ENCODE measurements around the gene ELP2. TPM values are rescaled to one million over a fixed set of nuclear protein-coding genes. Genes with fewer than 3 reads are reported as not detected.
"Not testable (repeated sequence)": the region's sequence is repeated elsewhere in the genome, so short reads cannot be mapped to it uniquely, and the experiment has no call there.

The ELP2 gene
- total RNA-seq, 4 donors from 2014 or later: 58.6 to 197 (median 73.2) TPM

- 68% methylated on average over 1 of the region's 1 CpG for WGBS
- peaks cover 7% of the 10 kb centered on the region for H3K4me1 ChIP-seq
- no peak overlapping the region for H3K27ac ChIP-seq
- no peaks in the 10 kb centered on the region for H3K27me3 ChIP-seq
- TF ChIP-seq POLR2AphosphoS5 (IDR thresholded peaks at IDR 0.05) (no peak), EP300 (IDR thresholded peaks at IDR 0.05) (no peak), POLR2A (IDR thresholded peaks at IDR 0.05) (no peak), CTCF (IDR thresholded peaks at IDR 0.05) (no peak)
- no peak for DNase-seq (ENCODE audit: low spot score in 2 of 2)
- no peak overlapping the region for H3K4me3 ChIP-seq
- H3K9me3 ChIP-seq: no peaks in the 10 kb centered on the region
- H3K36me3 ChIP-seq: peaks cover 41% of the 10 kb centered on the region
Measured at GRCh38 chr18:36109737-36110136, 20.0 kb upstream of the ELP2 start.

- peaks cover 58% of the 10 kb centered on the region for H3K36me3 ChIP-seq
- peaks cover 7% of the 10 kb centered on the region for H3K4me1 ChIP-seq
- no peak overlapping the region for H3K27ac ChIP-seq
- no peak for TF ChIP-seq EP300 (IDR thresholded peaks at IDR 0.05)
- no peak for TF ChIP-seq CTCF (IDR thresholded peaks at IDR 0.05)
- TF ChIP-seq POLR2A (IDR thresholded peaks at IDR 0.05): no peak
- TF ChIP-seq POLR2AphosphoS5 (IDR thresholded peaks at IDR 0.05): no peak
- no peak overlapping the region for H3K4me3 ChIP-seq
- no peak for DNase-seq (ENCODE audit: low spot score in 2 of 2)
- no peaks in the 10 kb centered on the region for H3K27me3 ChIP-seq
- no peaks in the 10 kb centered on the region for H3K9me3 ChIP-seq
Measured at GRCh38 chr18:36112302-36112701, 17.4 kb upstream of the ELP2 start.

- 91% methylated on average over 4 of the region's 4 CpGs for WGBS
- TF ChIP-seq POLR2AphosphoS5 (IDR thresholded peaks at IDR 0.05) (no peak), CTCF (IDR thresholded peaks at IDR 0.05) (no peak), POLR2A (IDR thresholded peaks at IDR 0.05) (no peak), EP300 (IDR thresholded peaks at IDR 0.05) (no peak)
Measured at GRCh38 chr18:36114251-36114650, 15.4 kb upstream of the ELP2 start.

DNA sequence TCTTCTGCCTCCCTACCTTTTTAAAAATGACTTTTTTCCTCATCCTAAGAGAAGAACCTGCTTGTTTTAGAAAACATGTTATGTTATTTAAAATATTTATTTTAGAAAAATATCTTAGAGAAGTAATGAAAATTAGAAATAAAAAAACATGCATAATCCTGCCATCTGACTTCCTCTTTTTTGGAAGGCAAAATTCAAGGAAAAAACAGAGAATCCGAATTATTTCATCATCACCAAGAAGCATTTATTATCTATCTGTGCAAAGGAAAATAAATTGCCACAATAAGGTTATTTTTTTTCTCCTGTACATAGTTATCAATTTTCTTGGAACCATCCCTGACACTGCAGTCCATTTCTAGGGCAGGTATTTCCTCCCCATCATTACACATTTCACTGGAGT is 15.0 kb upstream of the ELP2 start:
- H3K27ac ChIP-seq: no peak overlapping the region
- no peak overlapping the region for H3K4me3 ChIP-seq
- H3K9me3 ChIP-seq: no peaks in the 10 kb centered on the region
- H3K27me3 ChIP-seq: no peaks in the 10 kb centered on the region
- DNase-seq (ENCODE audit: low spot score in 2 of 2): no peak
- H3K36me3 ChIP-seq: peaks cover 71% of the 10 kb centered on the region
- WGBS: 86% methylated on average over 1 of the region's 1 CpG
- no peak for TF ChIP-seq POLR2AphosphoS5 (IDR thresholded peaks at IDR 0.05)
- TF ChIP-seq CTCF (IDR thresholded peaks at IDR 0.05): no peak
- no peak for TF ChIP-seq POLR2A (IDR thresholded peaks at IDR 0.05)
- no peak for TF ChIP-seq EP300 (IDR thresholded peaks at IDR 0.05)
- no peaks in the 10 kb centered on the region for H3K4me1 ChIP-seq

More at GRCh38 chr18:36114251-36114650, 15.4 kb upstream of the ELP2 start:
- peaks cover 68% of the 10 kb centered on the region for H3K36me3 ChIP-seq
- H3K27me3 ChIP-seq: no peaks in the 10 kb centered on the region
- peaks cover 4% of the 10 kb centered on the region for H3K4me1 ChIP-seq
- no peak overlapping the region for H3K27ac ChIP-seq
- no peak overlapping the region for H3K4me3 ChIP-seq
- H3K9me3 ChIP-seq: no peaks in the 10 kb centered on the region
- no peak for DNase-seq (ENCODE audit: low spot score in 2 of 2)

- H3K4me3 ChIP-seq; H3K27me3 ChIP-seq; H3K9me3 ChIP-seq; DNase-seq (ENCODE audit: low spot score in 2 of 2); H3K27ac ChIP-seq; H3K4me1 ChIP-seq: not testable (repeated sequence)
- H3K36me3 ChIP-seq: peaks cover 74% of the 10 kb centered on the region
- WGBS: 94% methylated on average over 11 of the region's 11 CpGs
Measured at GRCh38 chr18:36116771-36117170, 12.9 kb upstream of the ELP2 start.

- Histone ChIP-seq H3K36me3 (peaks cover 60% of the 10 kb centered on the region), H3K27me3 (no peaks in the 10 kb centered on the region), H3K27ac (no peak overlapping the region), H3K4me3 (no peak overlapping the region), H3K9me3 (no peaks in the 10 kb centered on the region), H3K4me1 (no peaks in the 10 kb centered on the region)
- WGBS: 89% methylated on average over 3 of the region's 3 CpGs
- DNase-seq (ENCODE audit: low spot score in 2 of 2): no peak
- no peak for TF ChIP-seq CTCF (IDR thresholded peaks at IDR 0.05)
- TF ChIP-seq EP300 (IDR thresholded peaks at IDR 0.05): no peak
- TF ChIP-seq POLR2AphosphoS5 (IDR thresholded peaks at IDR 0.05): no peak
- TF ChIP-seq POLR2A (IDR thresholded peaks at IDR 0.05): no peak
Measured at GRCh38 chr18:36120297-36120696, 9.4 kb upstream of the ELP2 start.

Data from suprapubic skin (tissue), 4 donors.